WTC11 (cell line): Measurements from ENCODE around the gene TNFSF11. TPM values are rescaled to one million over a fixed set of nuclear protein-coding genes. Genes with fewer than 3 reads are reported as not detected.

Experiments used
- ATAC-seq: fragments of 200-7000 bp; cut with Tn5 transposase; 2 replicates; pipeline ENCODE4 v1.10.0; 2021; ENCODE audit warnings: mild to moderate bottlenecking, moderate library complexity
- CTCF ChIA-PET: fragments of 300-600 bp; sonication (Branson Sonifier 250); formaldehyde crosslinking; loops from one replicate; lab custom pipeline; 2021; ENCODE audit warnings: antibody characterized with exemption; lab: Charles Lee
- POLR2A ChIA-PET: fragments of 350-600 bp; sonication (Branson Sonifier 250); formaldehyde crosslinking; loops from one replicate; lab custom pipeline; 2021; ENCODE audit warnings: antibody characterized with exemption; lab: Charles Lee
- DNase-seq: peaks from one replicate; pipeline ENCODE4 v3.0.0; 2021; ENCODE audit warnings: low spot score
- H3K27ac Mint-ChIP-seq: 2 replicates; pipeline ENCODE4 v1.8.0; 2021; ENCODE audit warnings: mixed read lengths
- H3K27me3 Mint-ChIP-seq: 2 replicates; pipeline ENCODE4 v1.8.0; 2021; ENCODE audit warnings: low read depth, mild to moderate bottlenecking, moderate library complexity, mixed read lengths
- H3K36me3 Mint-ChIP-seq: 2 replicates; pipeline ENCODE4 v1.8.0; 2021; ENCODE audit warnings: mixed read lengths
- H3K4me1 Mint-ChIP-seq: 2 replicates; pipeline ENCODE4 v1.8.0; 2022; ENCODE audit warnings: mixed read lengths
- H3K4me3 Mint-ChIP-seq: 2 replicates; pipeline ENCODE4 v1.8.0; 2021; ENCODE audit warnings: mild to moderate bottlenecking, moderate library complexity, mixed read lengths
- H3K9me3 Mint-ChIP-seq: 2 replicates; pipeline ENCODE4 v1.8.0; 2021; ENCODE audit warnings: mixed read lengths
- JAZF1 ChIP-seq: fragments of 250-450 bp; sonication (Bioruptor Pico); IDR thresholded peaks from 2 replicates; pipeline ENCODE4 v1.9.0; 2021; ENCODE audit warnings: moderate library complexity, mild to moderate bottlenecking, inconsistent platforms
- JUN ChIP-seq: sonication (generic); formaldehyde crosslinking; IDR thresholded peaks from 2 replicates; pipeline ENCODE4 v1.8.0; 2023; ENCODE audit warnings: mild to moderate bottlenecking, missing genetic modification reagents
- KAT7 ChIP-seq: sonication (generic); formaldehyde crosslinking; IDR thresholded peaks from 2 replicates; pipeline ENCODE4 v1.8.1; 2023; ENCODE audit warnings: missing genetic modification reagents, mild to moderate bottlenecking, borderline replicate concordance
- NFYB ChIP-seq: sonication (generic); formaldehyde crosslinking; conservative IDR thresholded peaks from 2 replicates; pipeline ENCODE4 v1.8.0; 2022; ENCODE audit warnings: low read depth, missing genetic modification reagents
- NR3C1 ChIP-seq: sonication (generic); formaldehyde crosslinking; conservative IDR thresholded peaks from 2 replicates; pipeline ENCODE4 v1.8.1; 2023; ENCODE audit warnings: low read depth, mild to moderate bottlenecking, missing genetic modification reagents
- SMAD3 ChIP-seq: sonication (generic); formaldehyde crosslinking; IDR thresholded peaks from 2 replicates; pipeline ENCODE4 v1.8.0; 2022; ENCODE audit warnings: missing genetic modification reagents, mild to moderate bottlenecking, borderline replicate concordance
- ZNF121 ChIP-seq: sonication (generic); formaldehyde crosslinking; IDR thresholded peaks from 2 replicates; pipeline ENCODE4 v1.8.0; 2023; ENCODE audit warnings: missing genetic modification reagents
- total RNA-seq: library from RNA; stranded (reverse); gene quantifications from 3 replicates; pipeline ENCODE4 v1.2.3, GENCODE V29; 2021
- TF ChIP-seq, protein P1 (sequence below): sonication (generic); formaldehyde crosslinking; IDR thresholded peaks from 2 replicates; pipeline ENCODE4 v1.8.1; 2022; ENCODE audit warnings: low read depth, mild to moderate bottlenecking, moderate library complexity, missing genetic modification reagents, borderline replicate concordance
- TF ChIP-seq, protein P2 (sequence below): sonication (generic); formaldehyde crosslinking; IDR thresholded peaks from 2 replicates; pipeline ENCODE4 v1.8.0; 2022; ENCODE audit warnings: mild to moderate bottlenecking, missing genetic modification reagents
- TF ChIP-seq, protein P3 (sequence below): sonication (generic); formaldehyde crosslinking; IDR thresholded peaks from 2 replicates; pipeline ENCODE4 v1.8.1; 2023; ENCODE audit warnings: mild to moderate bottlenecking, missing genetic modification reagents
- TF ChIP-seq, protein P4 (sequence below): sonication (generic); formaldehyde crosslinking; conservative IDR thresholded peaks from 2 replicates; pipeline ENCODE4 v1.8.1; 2022; ENCODE audit warnings: mild to moderate bottlenecking, missing genetic modification reagents
- TF ChIP-seq, protein P5 (sequence below): fragments of 250-450 bp; sonication (Bioruptor Pico); IDR thresholded peaks from 2 replicates; pipeline ENCODE4 v1.9.0; 2021; ENCODE audit warnings: mild to moderate bottlenecking
- TF ChIP-seq, protein P6 (sequence below): sonication (generic); formaldehyde crosslinking; IDR thresholded peaks from 2 replicates; pipeline ENCODE4 v1.8.1; 2022; ENCODE audit warnings: mild to moderate bottlenecking, missing genetic modification reagents, moderate library complexity, borderline replicate concordance
- TF ChIP-seq, protein P7 (sequence below): sonication (generic); formaldehyde crosslinking; IDR thresholded peaks from 2 replicates; pipeline ENCODE4 v1.8.1; 2023; ENCODE audit warnings: mild to moderate bottlenecking, missing genetic modification reagents
- TF ChIP-seq, protein P8 (sequence below): sonication (generic); formaldehyde crosslinking; IDR thresholded peaks from 2 replicates; pipeline ENCODE4 v1.8.0; 2022; ENCODE audit warnings: missing genetic modification reagents

TNFSF11 gene
- total RNA-seq, 1 experiment from 2014 or later, result 6.1 TPM

DNA sequence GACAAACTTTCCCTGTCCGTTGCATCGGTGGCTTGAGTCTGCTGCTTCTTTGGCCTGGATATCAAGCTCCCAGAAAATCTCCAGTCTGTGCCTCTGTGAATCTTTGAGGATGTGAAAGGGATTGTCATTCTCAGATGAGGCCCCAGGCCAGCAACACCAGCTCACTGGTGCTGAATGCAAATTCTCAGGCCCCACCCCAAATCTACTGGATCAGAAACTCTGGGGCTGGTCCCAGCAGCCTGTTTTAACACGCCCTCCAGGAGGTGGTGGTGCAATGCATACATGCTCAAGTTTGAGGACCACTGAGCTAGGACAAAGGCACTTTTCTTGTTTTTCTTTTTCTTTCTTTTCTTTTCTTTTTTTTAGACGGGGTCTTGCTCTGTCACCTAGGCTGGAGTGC lies 23.6 kb downstream of the TNFSF11 start:
- Mint-ChIP-seq H3K27me3 (no peaks in the 10 kb centered on the region), H3K27ac (no peak overlapping the region), H3K36me3 (peaks cover 16% of the 10 kb centered on the region), H3K9me3 (no peaks in the 10 kb centered on the region), H3K4me1 (peaks cover 75% of the 10 kb centered on the region), H3K4me3 (no peak overlapping the region)
- ATAC-seq, result no peak; the same call in 1 of the 2 replicates
- ChIA-PET CTCF (interaction anchor here (0.6 to 1.3 kb wide), 4 partner anchors 20 to 279 kb away, joined by 3 to 4 read pairs (median 3); no protein-coding TSS in a partner anchor), POLR2A (interaction anchor here (0.6 kb wide), 1 partner anchor 53 kb away, joined by 8 read pairs; no protein-coding TSS in a partner anchor)
- TF ChIP-seq, protein P1, sequence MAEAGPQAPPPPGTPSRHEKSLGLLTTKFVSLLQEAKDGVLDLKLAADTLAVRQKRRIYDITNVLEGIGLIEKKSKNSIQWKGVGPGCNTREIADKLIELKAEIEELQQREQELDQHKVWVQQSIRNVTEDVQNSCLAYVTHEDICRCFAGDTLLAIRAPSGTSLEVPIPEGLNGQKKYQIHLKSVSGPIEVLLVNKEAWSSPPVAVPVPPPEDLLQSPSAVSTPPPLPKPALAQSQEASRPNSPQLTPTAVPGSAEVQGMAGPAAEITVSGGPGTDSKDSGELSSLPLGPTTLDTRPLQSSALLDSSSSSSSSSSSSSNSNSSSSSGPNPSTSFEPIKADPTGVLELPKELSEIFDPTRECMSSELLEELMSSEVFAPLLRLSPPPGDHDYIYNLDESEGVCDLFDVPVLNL (CRISPR knock-in tag), result no peak
- no peak for TF ChIP-seq NFYB (CRISPR knock-in tag)
- TF ChIP-seq, protein P2, sequence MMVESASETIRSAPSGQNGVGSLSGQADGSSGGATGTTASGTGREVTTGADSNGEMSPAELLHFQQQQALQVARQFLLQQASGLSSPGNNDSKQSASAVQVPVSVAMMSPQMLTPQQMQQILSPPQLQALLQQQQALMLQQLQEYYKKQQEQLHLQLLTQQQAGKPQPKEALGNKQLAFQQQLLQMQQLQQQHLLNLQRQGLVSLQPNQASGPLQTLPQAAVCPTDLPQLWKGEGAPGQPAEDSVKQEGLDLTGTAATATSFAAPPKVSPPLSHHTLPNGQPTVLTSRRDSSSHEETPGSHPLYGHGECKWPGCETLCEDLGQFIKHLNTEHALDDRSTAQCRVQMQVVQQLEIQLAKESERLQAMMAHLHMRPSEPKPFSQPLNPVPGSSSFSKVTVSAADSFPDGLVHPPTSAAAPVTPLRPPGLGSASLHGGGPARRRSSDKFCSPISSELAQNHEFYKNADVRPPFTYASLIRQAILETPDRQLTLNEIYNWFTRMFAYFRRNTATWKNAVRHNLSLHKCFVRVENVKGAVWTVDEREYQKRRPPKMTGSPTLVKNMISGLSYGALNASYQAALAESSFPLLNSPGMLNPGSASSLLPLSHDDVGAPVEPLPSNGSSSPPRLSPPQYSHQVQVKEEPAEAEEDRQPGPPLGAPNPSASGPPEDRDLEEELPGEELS (CRISPR knock-in tag), result no peak
- no peak for DNase-seq

DNA sequence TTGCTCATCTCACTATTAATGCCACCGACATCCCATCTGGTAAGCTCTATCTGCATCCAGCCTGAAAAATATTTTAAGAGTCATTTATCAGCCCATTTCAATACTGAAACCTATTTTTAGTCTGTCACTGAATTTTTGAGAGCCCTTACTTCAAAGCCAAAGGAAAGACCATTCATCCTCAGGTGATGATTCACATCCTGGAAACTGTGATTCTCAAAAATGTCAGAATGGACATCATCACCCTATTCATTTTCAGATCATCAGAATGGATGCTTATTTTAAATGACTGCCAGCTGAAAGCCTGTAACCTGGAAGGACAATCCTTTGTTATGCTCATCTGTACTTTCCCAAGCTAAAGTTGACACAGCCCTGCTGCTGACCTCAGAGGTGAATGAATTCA lies 27.0 kb downstream of the TNFSF11 start:
- no peak for ATAC-seq
- TF ChIP-seq JUN (CRISPR knock-in tag) (no peak), JAZF1 (CRISPR knock-in tag) (no peak), ZNF121 (CRISPR knock-in tag) (no peak), KAT7 (CRISPR knock-in tag) (no peak), SMAD3 (CRISPR knock-in tag) (no peak), NR3C1 (CRISPR knock-in tag) (no peak)
- TF ChIP-seq, protein P3, sequence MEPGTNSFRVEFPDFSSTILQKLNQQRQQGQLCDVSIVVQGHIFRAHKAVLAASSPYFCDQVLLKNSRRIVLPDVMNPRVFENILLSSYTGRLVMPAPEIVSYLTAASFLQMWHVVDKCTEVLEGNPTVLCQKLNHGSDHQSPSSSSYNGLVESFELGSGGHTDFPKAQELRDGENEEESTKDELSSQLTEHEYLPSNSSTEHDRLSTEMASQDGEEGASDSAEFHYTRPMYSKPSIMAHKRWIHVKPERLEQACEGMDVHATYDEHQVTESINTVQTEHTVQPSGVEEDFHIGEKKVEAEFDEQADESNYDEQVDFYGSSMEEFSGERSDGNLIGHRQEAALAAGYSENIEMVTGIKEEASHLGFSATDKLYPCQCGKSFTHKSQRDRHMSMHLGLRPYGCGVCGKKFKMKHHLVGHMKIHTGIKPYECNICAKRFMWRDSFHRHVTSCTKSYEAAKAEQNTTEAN (CRISPR knock-in tag), result no peak
- TF ChIP-seq, protein P2 (CRISPR knock-in tag), result no peak
- TF ChIP-seq, protein P4, sequence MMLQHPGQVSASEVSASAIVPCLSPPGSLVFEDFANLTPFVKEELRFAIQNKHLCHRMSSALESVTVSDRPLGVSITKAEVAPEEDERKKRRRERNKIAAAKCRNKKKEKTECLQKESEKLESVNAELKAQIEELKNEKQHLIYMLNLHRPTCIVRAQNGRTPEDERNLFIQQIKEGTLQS, result no peak
- TF ChIP-seq, protein P5, sequence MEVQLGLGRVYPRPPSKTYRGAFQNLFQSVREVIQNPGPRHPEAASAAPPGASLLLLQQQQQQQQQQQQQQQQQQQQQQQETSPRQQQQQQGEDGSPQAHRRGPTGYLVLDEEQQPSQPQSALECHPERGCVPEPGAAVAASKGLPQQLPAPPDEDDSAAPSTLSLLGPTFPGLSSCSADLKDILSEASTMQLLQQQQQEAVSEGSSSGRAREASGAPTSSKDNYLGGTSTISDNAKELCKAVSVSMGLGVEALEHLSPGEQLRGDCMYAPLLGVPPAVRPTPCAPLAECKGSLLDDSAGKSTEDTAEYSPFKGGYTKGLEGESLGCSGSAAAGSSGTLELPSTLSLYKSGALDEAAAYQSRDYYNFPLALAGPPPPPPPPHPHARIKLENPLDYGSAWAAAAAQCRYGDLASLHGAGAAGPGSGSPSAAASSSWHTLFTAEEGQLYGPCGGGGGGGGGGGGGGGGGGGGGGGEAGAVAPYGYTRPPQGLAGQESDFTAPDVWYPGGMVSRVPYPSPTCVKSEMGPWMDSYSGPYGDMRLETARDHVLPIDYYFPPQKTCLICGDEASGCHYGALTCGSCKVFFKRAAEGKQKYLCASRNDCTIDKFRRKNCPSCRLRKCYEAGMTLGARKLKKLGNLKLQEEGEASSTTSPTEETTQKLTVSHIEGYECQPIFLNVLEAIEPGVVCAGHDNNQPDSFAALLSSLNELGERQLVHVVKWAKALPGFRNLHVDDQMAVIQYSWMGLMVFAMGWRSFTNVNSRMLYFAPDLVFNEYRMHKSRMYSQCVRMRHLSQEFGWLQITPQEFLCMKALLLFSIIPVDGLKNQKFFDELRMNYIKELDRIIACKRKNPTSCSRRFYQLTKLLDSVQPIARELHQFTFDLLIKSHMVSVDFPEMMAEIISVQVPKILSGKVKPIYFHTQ (CRISPR knock-in tag), result no peak
- TF ChIP-seq, protein P6, sequence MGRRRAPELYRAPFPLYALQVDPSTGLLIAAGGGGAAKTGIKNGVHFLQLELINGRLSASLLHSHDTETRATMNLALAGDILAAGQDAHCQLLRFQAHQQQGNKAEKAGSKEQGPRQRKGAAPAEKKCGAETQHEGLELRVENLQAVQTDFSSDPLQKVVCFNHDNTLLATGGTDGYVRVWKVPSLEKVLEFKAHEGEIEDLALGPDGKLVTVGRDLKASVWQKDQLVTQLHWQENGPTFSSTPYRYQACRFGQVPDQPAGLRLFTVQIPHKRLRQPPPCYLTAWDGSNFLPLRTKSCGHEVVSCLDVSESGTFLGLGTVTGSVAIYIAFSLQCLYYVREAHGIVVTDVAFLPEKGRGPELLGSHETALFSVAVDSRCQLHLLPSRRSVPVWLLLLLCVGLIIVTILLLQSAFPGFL (CRISPR knock-in tag), result no peak
- TF ChIP-seq, protein P7, sequence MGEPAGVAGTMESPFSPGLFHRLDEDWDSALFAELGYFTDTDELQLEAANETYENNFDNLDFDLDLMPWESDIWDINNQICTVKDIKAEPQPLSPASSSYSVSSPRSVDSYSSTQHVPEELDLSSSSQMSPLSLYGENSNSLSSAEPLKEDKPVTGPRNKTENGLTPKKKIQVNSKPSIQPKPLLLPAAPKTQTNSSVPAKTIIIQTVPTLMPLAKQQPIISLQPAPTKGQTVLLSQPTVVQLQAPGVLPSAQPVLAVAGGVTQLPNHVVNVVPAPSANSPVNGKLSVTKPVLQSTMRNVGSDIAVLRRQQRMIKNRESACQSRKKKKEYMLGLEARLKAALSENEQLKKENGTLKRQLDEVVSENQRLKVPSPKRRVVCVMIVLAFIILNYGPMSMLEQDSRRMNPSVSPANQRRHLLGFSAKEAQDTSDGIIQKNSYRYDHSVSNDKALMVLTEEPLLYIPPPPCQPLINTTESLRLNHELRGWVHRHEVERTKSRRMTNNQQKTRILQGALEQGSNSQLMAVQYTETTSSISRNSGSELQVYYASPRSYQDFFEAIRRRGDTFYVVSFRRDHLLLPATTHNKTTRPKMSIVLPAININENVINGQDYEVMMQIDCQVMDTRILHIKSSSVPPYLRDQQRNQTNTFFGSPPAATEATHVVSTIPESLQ (CRISPR knock-in tag), result no peak
- TF ChIP-seq, protein P8, sequence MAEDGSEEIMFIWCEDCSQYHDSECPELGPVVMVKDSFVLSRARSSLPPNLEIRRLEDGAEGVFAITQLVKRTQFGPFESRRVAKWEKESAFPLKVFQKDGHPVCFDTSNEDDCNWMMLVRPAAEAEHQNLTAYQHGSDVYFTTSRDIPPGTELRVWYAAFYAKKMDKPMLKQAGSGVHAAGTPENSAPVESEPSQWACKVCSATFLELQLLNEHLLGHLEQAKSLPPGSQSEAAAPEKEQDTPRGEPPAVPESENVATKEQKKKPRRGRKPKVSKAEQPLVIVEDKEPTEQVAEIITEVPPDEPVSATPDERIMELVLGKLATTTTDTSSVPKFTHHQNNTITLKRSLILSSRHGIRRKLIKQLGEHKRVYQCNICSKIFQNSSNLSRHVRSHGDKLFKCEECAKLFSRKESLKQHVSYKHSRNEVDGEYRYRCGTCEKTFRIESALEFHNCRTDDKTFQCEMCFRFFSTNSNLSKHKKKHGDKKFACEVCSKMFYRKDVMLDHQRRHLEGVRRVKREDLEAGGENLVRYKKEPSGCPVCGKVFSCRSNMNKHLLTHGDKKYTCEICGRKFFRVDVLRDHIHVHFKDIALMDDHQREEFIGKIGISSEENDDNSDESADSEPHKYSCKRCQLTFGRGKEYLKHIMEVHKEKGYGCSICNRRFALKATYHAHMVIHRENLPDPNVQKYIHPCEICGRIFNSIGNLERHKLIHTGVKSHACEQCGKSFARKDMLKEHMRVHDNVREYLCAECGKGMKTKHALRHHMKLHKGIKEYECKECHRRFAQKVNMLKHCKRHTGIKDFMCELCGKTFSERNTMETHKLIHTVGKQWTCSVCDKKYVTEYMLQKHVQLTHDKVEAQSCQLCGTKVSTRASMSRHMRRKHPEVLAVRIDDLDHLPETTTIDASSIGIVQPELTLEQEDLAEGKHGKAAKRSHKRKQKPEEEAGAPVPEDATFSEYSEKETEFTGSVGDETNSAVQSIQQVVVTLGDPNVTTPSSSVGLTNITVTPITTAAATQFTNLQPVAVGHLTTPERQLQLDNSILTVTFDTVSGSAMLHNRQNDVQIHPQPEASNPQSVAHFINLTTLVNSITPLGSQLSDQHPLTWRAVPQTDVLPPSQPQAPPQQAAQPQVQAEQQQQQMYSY (CRISPR knock-in tag), result no peak
- TF ChIP-seq, all 79 proteins: peak for 0
- DNase-seq, result no peak
- ChIA-PET POLR2A (no interaction called here), CTCF (no interaction called here)
- Mint-ChIP-seq H3K9me3 (no peaks in the 10 kb centered on the region), H3K27ac (no peak overlapping the region), H3K36me3 (peaks cover 36% of the 10 kb centered on the region), H3K4me3 (no peak overlapping the region), H3K27me3 (no peaks in the 10 kb centered on the region), H3K4me1 (peaks cover 42% of the 10 kb centered on the region)
